ENCODE results near the gene ABCA7.

- TF ChIP-seq CTCF (IDR thresholded peaks at IDR 0.05): no peak
- TF ChIP-seq POLR2A (IDR thresholded peaks at IDR 0.05): no peak
Observed at GRCh38 chr19:1018932-1019615, 20.8 kb upstream of the ABCA7 start.
